Measurements from ENCODE around the gene PRORP. TPM values are rescaled to one million over a fixed set of nuclear protein-coding genes. Genes with fewer than 3 reads are reported as not detected.

PRORP gene
- total and polyA plus RNA-seq, 2 of the 8 experiments (the other 6 are each of a cell fraction or from before 2014, with no cell fraction given): 30.0 to 44.8 TPM

GRCh38 chr14:35124127-35124526, 1.8 kb downstream of the PRORP start (continued):
- TF ChIP-seq ATF2 (IDR thresholded peaks at IDR 0.05; ENCODE audit: low read length): no peak
- no peak for TF ChIP-seq E2F6 (IDR thresholded peaks at IDR 0.05)
- no peak for TF ChIP-seq SP4 (IDR thresholded peaks at IDR 0.05; ENCODE audit: low read length)
- no peak for TF ChIP-seq POLR2AphosphoS5 (IDR thresholded peaks at IDR 0.05; ENCODE audit: low read depth, low read length)
- TF ChIP-seq CREB1 (IDR thresholded peaks at IDR 0.05): no peak
- TF ChIP-seq BCL11A (IDR thresholded peaks at IDR 0.05; ENCODE audit: low read depth in 2 of 2, low read length in 2 of 2): no peak
- TF ChIP-seq JUND (IDR thresholded peaks at IDR 0.05; ENCODE audit: low read length): no peak

All from H1 (cell line).